ENCODE results near the gene UBAP1L.
"Not testable (repeated sequence)": the region's sequence is repeated elsewhere in the genome, so short reads cannot be mapped to it uniquely, and the experiment has no call there.

Gene UBAP1L

GRCh38 chr15:65084500-65085206 lies 30.3 kb downstream of the UBAP1L start:
- no peak for DNase-seq (ENCODE audit: low spot score)

GRCh38 chr15:65083262-65083701 lies 31.7 kb downstream of the UBAP1L start:
- no peak for DNase-seq (ENCODE audit: low spot score)

GRCh38 chr15:65082303-65082953 lies 32.6 kb downstream of the UBAP1L start:
- DNase-seq (ENCODE audit: low spot score) = no peak

GRCh38 chr15:65081758-65082157 lies 33.2 kb downstream of the UBAP1L start:
- DNase-seq (ENCODE audit: low spot score) = no peak

GRCh38 chr15:65081270-65081669 lies 33.7 kb downstream of the UBAP1L start:
- no peak for DNase-seq (ENCODE audit: low spot score)

- DNase-seq (ENCODE audit: low spot score) = no peak
Observed at GRCh38 chr15:65079580-65079979, 35.4 kb downstream of the UBAP1L start.

- DNase-seq (ENCODE audit: low spot score) = no peak
Observed at GRCh38 chr15:65077981-65078352, 37.0 kb downstream of the UBAP1L start.

- DNase-seq (ENCODE audit: low spot score) = no peak
Observed at GRCh38 chr15:65077291-65077980, 37.6 kb downstream of the UBAP1L start.

- no peak for DNase-seq (ENCODE audit: low spot score)
Observed at GRCh38 chr15:65076486-65077290, 38.3 kb downstream of the UBAP1L start, which contains the start of gene KBTBD13. Gene KBTBD13, plus strand, starts transcription at chr15:65076746. Its CDS starts 70 bp downstream, at chr15:65076816.

- not testable (repeated sequence) for DNase-seq (ENCODE audit: low spot score)
Observed at GRCh38 chr15:65075607-65076395, 39.2 kb downstream of the UBAP1L start.

GRCh38 chr15:65074946-65075345 lies 40.1 kb downstream of the UBAP1L start:
- not testable (repeated sequence) for DNase-seq (ENCODE audit: low spot score)

- no peak for DNase-seq (ENCODE audit: low spot score)
Observed at GRCh38 chr15:65072617-65073016, 42.4 kb downstream of the UBAP1L start.

- no peak for DNase-seq (ENCODE audit: low spot score)
Observed at GRCh38 chr15:65072027-65072426, 43.0 kb downstream of the UBAP1L start.

GRCh38 chr15:65071381-65071811 lies 43.6 kb downstream of the UBAP1L start:
- DNase-seq (ENCODE audit: low spot score) = no peak

- no peak for DNase-seq (ENCODE audit: low spot score)
Observed at GRCh38 chr15:65069779-65070546, 45.0 kb downstream of the UBAP1L start.

- no peak for DNase-seq (ENCODE audit: low spot score)
Observed at GRCh38 chr15:65069179-65069578, 45.8 kb downstream of the UBAP1L start.

- no peak for DNase-seq (ENCODE audit: low spot score)
Observed at GRCh38 chr15:65068403-65068788, 46.6 kb downstream of the UBAP1L start.

- DNase-seq (ENCODE audit: low spot score) = peak; percentile 71
Observed at GRCh38 chr15:65067645-65068402, 47.2 kb downstream of the UBAP1L start, which contains the start of gene RASL12. Gene RASL12, minus strand, starts transcription at chr15:65067991. Its CDS starts 156 bp downstream, at chr15:65067835.

- DNase-seq (ENCODE audit: low spot score) = no peak
Observed at GRCh38 chr15:65067317-65067644, 47.7 kb downstream of the UBAP1L start.

Data from HuH-7.5 (cell line).